K562 treated with DMSO at 1 percent for 24 hours (cell line): ENCODE data around the gene LENEP. TPM values are rescaled to one million over a fixed set of nuclear protein-coding genes. Genes with fewer than 3 reads are reported as not detected.

Source experiments
- total RNA-seq: library from RNA; unstranded; fragments of 300-600 nt; gene quantifications from 2 replicates; pipeline ENCODE4 v1.2.3, GENCODE V29; 2022; ENCODE audit warnings: low read depth; ENCODE audit not compliant: insufficient read depth

The LENEP gene
- total RNA-seq, result not detected in 2 replicates

DNA sequence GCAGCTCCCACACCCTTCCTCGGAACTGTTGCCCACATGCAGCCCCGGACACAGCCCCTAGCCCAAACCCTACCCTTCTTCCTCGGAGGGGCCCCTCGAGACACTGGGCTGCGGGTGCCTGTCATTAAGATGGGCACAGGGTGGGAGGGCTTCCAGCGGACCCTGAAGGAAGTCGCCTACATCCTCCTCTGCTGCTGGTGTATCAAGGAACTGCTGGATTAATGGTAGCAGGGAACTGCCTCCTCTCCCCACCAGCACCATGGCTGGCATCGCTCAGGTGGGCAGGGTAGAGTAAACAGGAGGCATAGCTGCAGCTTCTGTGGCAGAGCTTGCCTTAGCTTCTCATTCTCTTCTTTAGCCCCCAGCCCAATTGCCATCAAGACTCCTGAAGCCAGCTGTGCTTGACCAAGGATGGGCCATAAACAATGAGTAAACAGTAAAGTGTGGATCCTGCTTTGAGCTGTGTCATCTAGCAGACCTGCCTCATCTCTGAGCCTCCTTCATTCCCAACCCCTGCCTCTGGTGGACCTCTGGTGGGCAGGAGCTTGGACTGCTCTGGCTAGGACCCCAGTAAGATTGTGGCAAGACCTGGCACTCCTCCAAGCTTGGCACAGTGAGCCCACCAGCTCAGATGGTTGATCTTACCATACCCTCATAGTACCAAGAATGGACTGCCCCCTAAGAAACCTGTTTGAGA is at the start of gene LENEP:
Gene LENEP, plus strand, starts transcription at position 15 of the 697 bp plus-strand sequence. Its CDS starts 22 bp downstream, at position 37.

GRCh38 chr1:154955718-154956543 is 37.5 kb upstream of the LENEP start, which contains the start of gene PBXIP1:
PBXIP1 (minus strand) TSS chr1:154956099; CDS start chr1:154953721, 2,378 bp downstream.

GRCh38 chr1:154961207-154962155 is 31.9 kb upstream of the LENEP start, which contains the start of gene PYGO2:
PYGO2 (minus strand) TSS chr1:154961782; CDS start chr1:154961576, 206 bp downstream.

GRCh38 chr1:154970631-154971340 is 22.6 kb upstream of the LENEP start, which contains the start of gene SHC1:
SHC1 (minus strand) TSS chr1:154970747; CDS start chr1:154970526, 221 bp downstream.

GRCh38 chr1:154974102-154974807 is 19.1 kb upstream of the LENEP start, which contains the start of gene CKS1B:
CKS1B (plus strand) TSS chr1:154974681; CDS start chr1:154974746, 65 bp downstream.

DNA sequence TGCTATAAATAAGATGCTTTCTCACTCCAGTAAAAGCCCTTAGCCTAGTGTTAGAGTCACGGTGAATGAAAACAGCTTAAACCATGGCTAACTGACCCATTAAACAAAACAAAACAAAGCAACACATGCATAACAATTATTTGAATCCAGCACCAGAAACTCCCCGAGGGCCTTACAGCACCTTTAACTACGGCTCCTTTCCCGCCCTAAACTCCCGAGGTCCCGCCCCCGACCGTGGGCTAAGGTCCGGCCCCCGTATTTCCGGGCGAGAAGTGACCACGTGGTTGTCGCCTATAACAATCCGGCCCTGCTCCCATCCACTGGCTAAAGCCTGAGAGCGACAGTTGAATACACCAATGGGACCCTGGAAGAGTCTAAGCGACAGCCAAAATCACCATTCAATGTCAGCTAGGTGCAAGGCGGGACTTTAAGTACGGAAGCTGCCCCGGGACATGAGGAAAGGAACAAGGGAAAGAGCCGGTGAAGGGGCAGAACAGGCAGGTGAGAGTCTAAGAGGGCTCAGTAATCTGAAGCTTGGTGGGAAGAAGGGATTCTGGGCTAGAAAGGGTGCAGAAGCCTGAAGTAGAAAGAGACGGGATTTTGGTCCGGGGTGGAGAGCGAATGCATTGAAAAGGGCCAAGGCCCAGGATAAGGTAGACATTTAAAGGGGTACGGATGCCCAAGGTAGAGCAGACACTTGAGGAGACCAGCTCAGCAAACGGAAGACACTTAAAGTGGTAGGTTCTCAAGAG is 10.3 kb upstream of the LENEP start, which contains the start of gene FLAD1:
Gene FLAD1, plus strand, starts transcription at position 448 of the 752 bp plus-strand sequence. CDS start 351 bp downstream, outside the sequence.

GRCh38 chr1:155002464-155003226 is 9.3 kb downstream of the LENEP start, which contains the start of gene ZBTB7B:
ZBTB7B (plus strand) TSS chr1:155002802; CDS start chr1:155014661, 11,859 bp downstream.

GRCh38 chr1:155033524-155033923 is 40.1 kb downstream of the LENEP start, which contains the start of the genes DCST1 and DCST2:
DCST1 (plus strand) TSS chr1:155033824; CDS start chr1:155034037, 213 bp downstream.
DCST2 (minus strand) TSS chr1:155033781; CDS start chr1:155033701, 80 bp downstream.

Other genes with a start within 250 kb of the LENEP start
- gene KCNN3, start 123.3 kb upstream of the LENEP start, total RNA-seq, result 0.02 TPM in 1 of 2 replicates, not detected in the other
- 22.5 and 25.3 TPM in 2 replicates for gene PMVK, start 56.9 kb upstream of the LENEP start, total RNA-seq
- gene PBXIP1, start 37.5 kb upstream of the LENEP start, total RNA-seq, result 22.6 and 23.0 TPM in 2 replicates
- 49.1 and 50.8 TPM in 2 replicates for gene PYGO2, start 31.8 kb upstream of the LENEP start, total RNA-seq
- 53.7 and 61.2 TPM in 2 replicates for gene SHC1, start 22.8 kb upstream of the LENEP start, total RNA-seq
- gene CKS1B, start 18.9 kb upstream of the LENEP start, total RNA-seq, result 334 and 346 TPM in 2 replicates
- gene FLAD1, start 10.2 kb upstream of the LENEP start, total RNA-seq, result 45.3 and 54.6 TPM in 2 replicates
- gene ZBTB7B, start 9.2 kb downstream of the LENEP start, total RNA-seq, result 41.9 and 50.3 TPM in 2 replicates
- 0.68 and 2.1 TPM in 2 replicates for gene DCST2, start 40.2 kb downstream of the LENEP start, total RNA-seq
- gene DCST1, start 40.2 kb downstream of the LENEP start, total RNA-seq, result not detected in 2 replicates
- 60.0 and 63.6 TPM in 2 replicates for gene ADAM15, start 57.7 kb downstream of the LENEP start, total RNA-seq
- gene EFNA4, start 70.2 kb downstream of the LENEP start, total RNA-seq, result 16.7 and 17.6 TPM in 2 replicates
- gene EFNA3, start 85.3 kb downstream of the LENEP start, total RNA-seq, result 5.8 and 5.9 TPM in 2 replicates
- gene EFNA1, start 134.3 kb downstream of the LENEP start, total RNA-seq, result 4.9 and 5.8 TPM in 2 replicates
- 107 and 111 TPM in 2 replicates for gene SLC50A1, start 142.3 kb downstream of the LENEP start, total RNA-seq
- gene DPM3, start 146.9 kb downstream of the LENEP start, total RNA-seq, result 97.5 and 132 TPM in 2 replicates
- gene KRTCAP2, start 179.7 kb downstream of the LENEP start, total RNA-seq, result 319 and 328 TPM in 2 replicates
- gene TRIM46, start 180.3 kb downstream of the LENEP start, total RNA-seq, result not detected in 2 replicates
- 4.2 and 4.4 TPM in 2 replicates for gene THBS3, start 214.3 kb downstream of the LENEP start, total RNA-seq
- gene MTX1, start 215.1 kb downstream of the LENEP start, total RNA-seq, result 72.4 and 82.0 TPM in 2 replicates